ENCODE measurements around the gene NELL2.
A peak's percentile ranks its signal among the peaks of the same experiment; 100 is the strongest.
"Not testable (repeated sequence)": the region's sequence is repeated elsewhere in the genome, so short reads cannot be mapped to it uniquely, and the experiment has no call there.

Gene NELL2

DNA sequence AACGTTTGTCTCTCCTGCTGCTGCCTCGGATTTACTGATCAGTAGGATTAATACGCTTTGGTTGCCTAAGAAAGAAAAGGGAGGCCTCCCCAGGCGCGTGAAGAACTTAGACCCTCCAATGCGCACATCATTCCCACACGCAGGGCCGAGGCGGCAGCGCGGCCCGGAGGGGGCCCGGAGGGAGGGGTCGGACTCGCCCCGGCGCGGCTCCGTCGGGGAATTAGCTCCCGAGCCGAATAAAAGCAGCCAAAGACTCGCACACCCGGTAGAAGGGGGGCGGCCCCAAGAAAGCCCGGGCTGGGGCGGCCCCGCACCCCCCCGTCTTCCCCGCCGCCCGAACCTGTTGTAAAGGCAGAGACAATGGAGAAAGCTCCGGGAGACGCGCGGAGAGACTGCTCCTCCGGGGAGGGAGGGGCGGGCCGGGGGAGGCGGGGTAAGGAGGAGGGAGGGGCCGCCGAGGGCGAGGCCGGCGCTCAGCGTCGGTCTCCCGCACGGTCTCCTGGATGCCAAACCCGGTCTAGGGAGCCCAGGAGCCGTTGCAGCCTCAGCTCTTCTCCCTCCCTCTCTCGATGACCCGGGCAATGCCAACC, at the start of gene NELL2:
Gene NELL2 (minus strand): TSS at position 362 of the 590 bp plus-strand sequence. CDS start 446 bp downstream, outside the sequence.
- DNase-seq (ENCODE audit: low read depth in 3 of 3), result peak in 2 of 3 experiments; percentile 57 to 58

DNA sequence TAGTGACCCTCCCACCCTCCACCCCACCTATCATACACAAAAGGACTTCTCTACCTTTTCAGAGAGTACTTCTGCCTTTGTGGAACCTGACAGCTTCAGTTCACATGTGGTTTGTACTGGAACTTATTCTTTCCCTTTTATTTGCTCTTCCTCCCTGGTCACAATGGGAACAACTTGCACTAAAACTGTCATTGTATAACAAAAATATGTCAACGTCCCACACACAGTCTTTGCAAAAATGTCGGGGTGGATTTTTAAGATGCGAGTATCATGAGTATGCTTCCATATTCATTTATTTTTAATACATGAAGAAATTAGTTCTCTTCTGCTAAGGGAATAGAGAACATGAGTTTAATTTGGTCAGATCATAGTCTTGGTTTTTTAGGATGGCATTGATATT, 45.6 kb upstream of the NELL2 start:
- no peak for DNase-seq (ENCODE audit: low read depth in 3 of 3)

DNA sequence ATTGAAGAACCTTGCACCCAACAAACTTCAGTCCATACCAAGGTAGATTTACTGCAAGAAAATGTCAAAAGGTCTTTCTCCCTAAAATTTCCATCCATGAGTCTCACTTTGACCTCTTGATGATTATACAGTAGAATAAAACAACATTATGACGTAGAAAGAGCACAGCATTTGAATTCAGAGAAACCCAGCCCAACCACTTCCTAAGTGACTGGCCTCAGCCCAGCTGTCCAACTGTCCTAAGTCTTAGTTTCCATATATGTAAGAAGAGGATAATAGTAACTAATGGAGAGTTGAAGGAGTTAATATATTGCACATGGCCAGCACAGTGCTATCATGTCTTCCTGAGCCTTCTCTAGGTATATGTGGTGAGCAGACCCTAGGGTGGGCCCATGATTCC, 41.0 kb upstream of the NELL2 start:
- DNase-seq (ENCODE audit: low read depth in 3 of 3), result no peak

DNA sequence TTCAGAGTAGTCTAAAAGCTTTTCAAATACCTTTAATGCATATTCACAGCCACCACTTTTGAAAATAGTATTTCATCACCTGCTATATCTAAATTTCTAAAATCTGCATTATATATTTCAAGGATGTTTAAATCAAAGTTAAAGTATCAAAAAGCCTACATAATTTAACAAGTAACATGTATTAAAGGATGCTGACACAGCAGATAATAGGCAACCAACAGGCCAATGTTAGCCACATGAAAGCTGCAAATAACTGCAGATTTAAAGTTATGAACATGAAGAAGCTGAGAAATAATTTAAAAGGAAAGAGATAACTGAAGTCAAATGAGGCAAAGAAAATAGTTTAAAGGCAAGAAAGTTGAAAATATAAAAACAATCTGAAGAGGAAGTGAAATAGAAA, 39.8 kb upstream of the NELL2 start:
- DNase-seq (ENCODE audit: low read depth in 3 of 3), result no peak

DNA sequence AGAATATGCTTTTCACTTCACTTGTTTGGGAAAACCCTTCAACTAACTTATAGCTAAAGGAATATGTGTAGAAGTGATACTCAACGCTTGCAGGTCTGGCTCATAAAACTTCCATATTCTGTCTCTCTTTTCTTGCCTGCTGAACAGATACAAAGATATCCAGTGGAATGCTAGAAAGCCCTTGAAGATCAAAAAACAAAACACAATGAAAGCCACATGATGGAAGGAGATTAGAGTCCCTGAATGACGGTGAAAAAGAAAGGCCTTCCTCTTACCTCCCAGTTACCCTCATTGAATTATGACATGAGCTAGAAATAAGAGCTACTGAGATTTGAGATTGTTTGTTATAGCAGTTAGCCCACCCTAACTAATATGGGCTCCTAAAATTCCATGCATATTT, 28.2 kb upstream of the NELL2 start:
- no peak for DNase-seq (ENCODE audit: low read depth in 3 of 3)

DNA sequence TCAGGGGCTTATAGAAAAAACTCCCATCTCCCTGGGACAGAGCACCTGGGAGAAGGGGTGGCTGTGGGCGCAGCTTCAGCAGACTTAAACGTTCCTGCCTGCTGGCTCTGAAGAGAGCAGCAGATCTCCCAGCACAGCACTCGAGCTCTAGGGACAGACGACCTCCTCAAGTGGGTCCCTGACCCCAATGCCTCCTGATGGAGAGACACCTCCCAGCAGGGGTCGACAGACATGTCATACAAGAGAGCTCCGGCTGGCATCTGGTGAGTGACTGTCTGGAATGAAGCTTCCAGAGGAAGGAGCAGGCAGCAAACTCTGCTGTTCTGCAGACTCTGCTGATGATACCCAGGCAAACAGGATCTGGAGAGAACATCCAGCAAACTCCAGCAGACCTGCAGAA, 22.0 kb upstream of the NELL2 start:
- DNase-seq (ENCODE audit: low read depth in 3 of 3), result not testable (repeated sequence)

DNA sequence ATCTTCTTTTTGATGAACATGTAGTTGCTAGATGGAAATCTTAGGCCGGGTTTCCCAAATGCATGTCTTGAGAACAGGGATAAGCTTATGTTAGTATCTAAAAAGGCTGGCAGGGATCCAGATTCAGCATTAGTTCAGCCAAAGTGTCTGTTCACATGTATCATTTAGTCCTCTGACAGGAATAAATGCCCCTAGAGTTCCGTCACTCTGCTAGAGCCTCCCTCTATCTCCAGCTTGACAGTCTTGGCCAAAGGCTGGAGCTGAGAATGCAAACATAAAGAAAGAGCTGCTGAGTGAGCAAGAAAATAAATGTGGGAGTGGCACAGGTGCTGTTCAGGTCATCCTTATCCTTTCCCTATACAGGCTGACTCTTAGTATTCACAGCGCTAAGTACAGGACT, 13.8 kb upstream of the NELL2 start:
- DNase-seq (ENCODE audit: low read depth in 3 of 3), result no peak

DNA sequence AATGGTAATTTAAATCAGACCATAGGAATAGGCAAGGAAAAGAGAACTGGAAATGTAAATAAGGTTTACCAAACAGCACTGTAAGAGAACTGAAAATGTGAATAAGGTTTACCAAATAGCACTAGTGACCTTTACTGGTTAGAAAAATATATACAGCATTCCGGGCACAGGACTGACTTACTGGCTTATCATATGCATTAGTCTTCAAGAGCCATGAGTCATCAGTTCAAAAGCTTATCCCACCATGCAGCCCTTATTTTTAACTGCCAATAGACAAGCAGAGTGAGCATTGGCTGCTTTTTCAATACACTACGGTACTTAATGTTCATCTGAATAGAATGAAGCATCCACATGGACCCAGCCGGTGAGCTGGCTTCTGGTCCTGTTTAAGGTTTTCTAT, 13.0 kb upstream of the NELL2 start:
- no peak for DNase-seq (ENCODE audit: low read depth in 3 of 3)

DNA sequence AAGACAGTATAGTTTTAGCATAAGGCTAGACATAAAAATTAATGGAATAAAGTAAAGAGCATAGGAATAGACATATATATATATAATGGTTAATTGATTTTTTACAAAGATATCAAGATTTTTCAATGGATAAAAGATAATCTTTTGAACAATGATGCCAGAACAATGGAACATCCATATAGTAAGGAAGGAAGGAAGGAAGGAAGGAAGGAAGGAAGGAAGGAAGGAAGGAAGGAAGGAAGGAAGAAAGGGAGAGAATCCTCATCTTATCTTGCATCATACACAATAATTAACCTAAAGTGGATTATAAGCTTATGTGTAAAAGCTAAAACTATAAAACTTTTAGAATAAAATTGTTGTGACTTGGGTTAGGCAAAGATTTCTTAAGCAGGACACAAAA, 9.8 kb upstream of the NELL2 start:
- no peak for DNase-seq (ENCODE audit: low read depth in 3 of 3)

DNA sequence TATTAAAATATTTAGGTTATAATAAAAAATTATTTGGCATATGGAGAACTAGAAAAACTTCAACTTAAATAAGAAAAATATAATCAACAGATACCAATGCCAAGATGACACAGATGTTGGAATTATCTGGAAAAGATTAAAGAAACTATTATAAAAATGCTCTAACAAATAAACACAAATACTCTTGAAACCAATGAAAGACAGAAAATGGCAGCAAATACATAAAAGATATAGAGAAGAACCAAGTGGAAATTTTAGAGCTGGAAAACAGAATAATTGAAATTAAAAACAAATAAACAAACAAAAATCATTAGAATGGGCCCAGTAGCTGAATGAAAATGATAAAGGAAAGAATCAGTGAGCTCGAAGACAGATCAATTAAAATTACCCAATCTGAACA, 5.1 kb upstream of the NELL2 start:
- no peak for DNase-seq (ENCODE audit: low read depth in 3 of 3)

DNA sequence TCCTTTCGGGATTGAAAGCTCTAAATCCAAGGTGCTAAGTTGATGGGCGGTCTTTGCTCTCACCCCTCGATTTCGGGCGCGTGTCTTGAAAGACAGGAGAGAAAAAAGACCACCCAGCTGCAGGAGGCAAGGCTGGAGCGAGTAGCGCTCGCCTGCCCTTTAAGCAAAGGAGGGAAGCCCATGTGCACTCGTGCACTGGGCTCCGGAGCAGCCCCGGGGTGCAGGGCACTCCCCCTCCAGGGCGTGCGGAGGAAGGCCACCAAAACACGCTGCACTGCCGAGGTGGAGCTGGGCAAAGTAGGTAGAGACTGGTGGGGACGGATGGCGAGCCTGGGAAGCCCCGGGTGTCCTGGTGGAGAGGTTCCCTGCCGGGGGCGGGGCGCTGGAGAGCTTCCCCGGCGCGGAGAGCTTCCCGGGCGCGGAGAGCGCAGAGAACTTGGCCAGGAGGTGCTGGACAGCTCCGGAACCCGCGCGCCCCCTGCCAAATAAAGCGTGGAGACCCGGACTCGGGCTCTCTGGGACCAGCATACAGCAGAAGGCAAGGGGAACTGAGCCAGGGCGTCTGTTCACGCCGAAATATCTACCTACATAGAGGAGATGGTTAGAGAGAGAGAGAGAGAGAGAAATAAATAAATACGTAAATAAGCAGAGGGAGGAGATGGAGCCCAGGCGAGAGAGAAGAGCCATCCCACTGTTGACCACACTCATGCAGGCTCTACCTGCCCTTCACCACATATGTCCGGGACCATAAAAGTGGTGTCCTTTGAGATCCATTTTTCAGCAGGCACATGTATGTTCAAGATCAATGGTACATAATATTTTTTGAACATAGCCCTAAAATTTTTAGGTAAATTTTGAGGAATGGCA, 662 bp upstream of the NELL2 start:
- peak in 1 of 3 experiments; percentile 13 for DNase-seq (ENCODE audit: low read depth in 3 of 3)

DNA sequence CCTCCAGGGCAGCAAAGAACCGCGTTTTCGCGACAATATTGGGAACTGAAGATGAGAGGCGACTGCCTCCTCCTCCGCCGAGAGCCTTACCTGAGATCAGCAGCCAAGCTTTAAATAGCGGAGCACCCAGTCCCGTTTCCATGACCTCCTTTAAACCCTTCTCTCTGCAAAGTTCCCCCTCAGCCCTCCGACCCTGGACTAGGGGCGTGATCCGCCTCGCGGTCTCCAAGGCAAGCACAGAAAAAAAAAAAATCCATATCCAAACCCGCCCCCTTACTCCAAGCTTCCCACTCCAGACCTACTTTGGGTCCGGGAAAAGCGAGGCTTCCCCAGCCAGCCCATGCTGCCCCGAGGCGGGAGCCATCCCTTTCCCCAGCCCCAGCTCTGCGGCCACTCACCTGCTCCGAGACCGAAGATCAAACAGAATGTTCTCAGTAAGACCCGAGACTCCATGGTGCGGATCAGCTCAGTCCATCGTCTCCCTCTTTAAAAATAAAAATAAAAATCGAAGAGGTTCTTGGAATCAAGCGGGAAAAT, 630 bp downstream of the NELL2 start:
- no peak for DNase-seq (ENCODE audit: low read depth in 3 of 3)

DNA sequence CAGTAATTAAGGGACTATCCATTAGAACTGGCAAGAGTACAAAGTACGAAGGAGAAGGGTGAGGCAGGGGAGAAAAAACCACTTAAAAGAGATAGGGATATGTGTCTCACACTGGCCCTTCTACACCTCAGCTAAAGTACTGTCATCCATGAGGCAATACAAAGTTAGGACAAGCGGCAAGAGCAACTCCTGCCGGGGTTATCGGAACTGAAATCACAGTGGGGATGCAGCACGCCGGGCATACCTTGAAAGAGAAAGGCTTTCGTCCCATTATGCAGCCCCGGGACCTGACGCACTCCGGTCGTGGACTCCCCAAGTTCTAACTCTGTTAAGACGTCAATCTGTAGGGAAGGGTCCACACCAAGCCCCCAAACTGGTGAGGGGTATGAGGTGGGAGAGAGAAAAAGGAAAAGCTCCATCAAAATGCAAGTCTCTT, 1.1 kb downstream of the NELL2 start:
- DNase-seq (ENCODE audit: low read depth in 3 of 3), result no peak

DNA sequence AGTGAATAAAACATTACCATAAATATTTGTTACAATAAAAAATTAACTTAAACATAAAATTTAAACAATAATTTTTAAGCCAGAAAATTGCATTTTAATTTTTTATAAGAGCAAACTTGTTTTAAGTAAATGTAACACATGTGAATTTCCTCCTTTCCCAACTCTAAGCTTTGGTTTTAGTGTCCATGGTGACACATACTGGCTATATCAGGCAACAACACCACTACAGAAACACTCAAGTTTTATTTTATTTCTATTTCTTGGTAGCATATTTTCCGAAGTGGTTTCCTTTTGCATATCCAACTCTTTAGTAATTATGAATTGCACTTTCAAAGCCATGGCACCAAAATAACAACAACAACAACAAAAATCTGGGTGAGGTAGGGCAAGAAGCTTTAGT, 2.2 kb downstream of the NELL2 start:
- no peak for DNase-seq (ENCODE audit: low read depth in 3 of 3)

DNA sequence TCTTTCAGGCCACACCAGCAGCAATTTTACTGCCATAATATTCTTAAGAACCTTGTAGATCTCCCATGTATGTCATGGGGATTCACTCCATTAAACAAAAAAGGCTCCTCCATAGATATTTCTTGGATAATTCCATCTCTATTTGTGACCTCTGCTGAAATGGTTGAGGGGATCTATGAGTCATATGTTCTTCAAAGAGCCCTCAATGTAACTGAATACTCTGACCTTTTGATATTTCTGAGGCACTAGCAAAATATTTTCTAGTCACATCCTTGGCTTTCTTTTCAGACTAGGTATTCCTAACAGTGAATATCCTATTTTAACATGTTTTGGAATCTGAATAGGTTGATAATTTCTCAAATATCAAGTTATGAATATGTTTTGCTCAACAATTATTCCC, 6.6 kb downstream of the NELL2 start:
- DNase-seq (ENCODE audit: low read depth in 3 of 3), result no peak

DNA sequence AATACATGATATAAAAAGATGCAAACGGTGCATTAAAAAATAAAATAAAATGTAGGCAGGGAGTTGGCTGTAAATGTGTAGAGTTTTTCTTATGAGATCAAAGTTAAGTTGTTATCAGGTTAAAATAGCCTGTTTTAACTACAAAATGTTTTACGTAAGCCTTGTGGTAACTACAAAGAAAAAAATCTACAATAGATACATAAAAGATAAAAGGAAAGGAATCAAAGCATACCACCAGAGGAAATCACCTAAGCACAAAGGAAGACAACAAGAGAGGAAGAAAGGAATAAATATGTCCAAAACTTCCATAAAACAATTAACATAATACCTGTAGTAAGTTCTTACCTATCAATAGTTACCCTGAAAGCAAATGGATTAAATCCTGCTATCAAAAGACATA, 12.2 kb downstream of the NELL2 start:
- no peak for DNase-seq (ENCODE audit: low read depth in 3 of 3)

DNA sequence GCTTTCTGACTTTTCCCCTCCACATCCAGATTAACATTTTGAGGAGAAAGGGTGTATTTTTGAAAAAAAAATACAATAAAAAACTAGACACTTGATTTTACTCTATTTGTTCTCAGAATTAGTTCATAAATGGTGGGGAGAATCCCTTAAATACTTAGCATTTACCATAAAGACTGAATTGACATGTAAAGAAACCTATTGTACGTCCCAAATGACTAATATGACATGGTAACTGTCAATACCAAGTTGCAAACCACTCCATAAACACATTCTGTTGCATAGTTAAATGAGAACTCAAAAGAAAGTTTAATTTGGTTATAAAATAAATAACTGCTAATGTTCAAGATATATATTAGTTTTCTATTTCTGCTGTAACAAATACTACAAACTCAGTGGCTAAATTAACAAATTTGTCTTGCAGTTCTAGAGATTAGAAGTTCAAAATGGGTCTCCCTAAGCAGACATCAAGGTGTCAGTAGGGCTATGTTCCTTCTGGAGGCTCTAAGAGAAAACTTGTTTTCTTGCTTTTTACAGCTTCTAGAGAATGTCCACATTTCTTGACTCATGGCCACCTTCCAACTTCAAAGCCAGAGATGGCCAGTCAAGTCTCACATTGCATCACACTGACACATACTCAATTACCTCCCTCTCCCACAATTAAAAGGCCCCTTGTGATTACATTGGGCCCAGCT, 16.0 kb downstream of the NELL2 start:
- DNase-seq (ENCODE audit: low read depth in 3 of 3), result no peak

DNA sequence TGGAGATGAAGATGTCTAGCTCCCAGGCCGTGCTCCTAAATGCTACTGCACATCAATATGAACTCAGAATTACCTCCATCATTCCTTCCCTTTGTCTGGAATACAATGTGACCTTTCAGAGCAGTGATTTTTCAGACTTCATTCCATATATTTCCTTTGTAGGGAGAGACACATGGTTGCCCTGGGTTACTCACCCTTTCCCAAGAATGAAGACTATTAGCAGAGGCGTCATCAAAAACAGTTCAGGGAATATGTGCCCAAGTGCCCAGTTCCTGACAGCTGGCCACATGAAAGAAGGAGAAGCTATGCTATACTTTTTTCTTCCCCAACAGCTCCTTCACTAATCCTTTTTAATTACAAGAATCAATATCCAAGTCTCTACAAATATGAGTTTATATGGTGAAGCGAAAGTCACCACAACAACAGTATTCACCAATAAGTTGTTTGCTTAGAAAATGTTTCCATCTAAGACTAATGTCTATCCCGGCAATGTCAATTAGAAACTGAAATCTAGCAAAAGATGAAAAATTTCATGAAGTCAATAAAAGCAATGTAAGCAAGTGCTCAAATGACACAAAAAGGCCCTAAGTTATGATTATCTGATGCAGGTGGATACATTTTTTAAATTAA, 17.8 kb downstream of the NELL2 start:
- DNase-seq (ENCODE audit: low read depth in 3 of 3), result no peak

DNA sequence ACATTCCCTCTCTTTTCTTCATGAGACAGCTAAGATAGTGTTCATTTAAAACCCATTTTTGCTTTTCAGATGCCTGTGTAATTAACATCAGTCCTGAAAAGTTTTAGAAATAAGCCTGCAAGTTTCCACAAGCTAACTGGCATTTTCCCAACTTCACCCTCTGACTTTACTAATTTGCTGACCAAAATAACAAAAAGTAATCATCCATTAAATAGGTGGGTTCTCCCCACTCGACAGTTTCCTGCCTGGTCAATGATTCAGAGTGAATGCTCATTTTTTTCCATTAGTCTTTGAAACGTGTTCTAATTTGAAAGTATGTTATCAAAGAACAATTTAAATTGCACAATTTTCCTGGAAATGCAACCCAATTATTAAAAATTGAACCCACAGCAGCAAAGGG, 23.6 kb downstream of the NELL2 start:
- DNase-seq (ENCODE audit: low read depth in 3 of 3), result no peak

DNA sequence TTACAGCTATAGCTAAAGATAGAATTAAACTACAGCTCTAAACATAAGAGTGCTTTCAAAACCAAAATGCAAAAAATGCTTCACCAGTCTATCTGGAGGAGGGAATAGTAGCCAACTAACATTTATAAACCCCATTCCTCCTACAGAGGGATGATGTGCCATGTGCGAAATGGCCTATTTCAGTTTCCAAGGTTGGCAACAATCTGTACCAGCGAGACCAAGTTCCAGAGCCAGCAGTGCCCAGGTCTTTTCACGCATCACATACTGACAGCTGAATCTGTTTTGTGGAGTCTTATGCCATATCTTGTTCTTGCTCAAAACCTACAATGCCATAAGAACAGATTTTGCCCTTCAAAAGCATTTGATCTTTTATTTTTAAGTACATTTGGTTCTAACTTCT, 24.5 kb downstream of the NELL2 start:
- DNase-seq (ENCODE audit: low read depth in 3 of 3), result no peak

DNA sequence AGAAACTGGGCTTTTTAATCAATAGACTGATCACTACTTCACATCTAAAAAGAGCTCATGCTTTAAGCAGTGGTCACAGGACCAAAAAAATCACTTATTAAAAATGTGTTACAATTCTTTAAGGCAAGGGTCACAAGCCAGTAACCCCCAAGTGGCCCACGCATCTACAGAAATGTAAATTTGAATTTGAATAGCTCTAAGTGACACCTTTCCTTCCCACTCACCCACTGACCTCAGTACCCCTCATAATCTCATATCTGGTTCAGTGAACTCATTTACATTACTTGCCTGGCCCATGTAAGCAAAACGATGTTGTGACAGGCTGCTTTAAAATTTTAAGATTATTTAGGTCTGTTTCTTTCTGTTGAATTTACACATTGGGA, 27.4 kb downstream of the NELL2 start:
- no peak for DNase-seq (ENCODE audit: low read depth in 3 of 3)

All from stimulated activated CD4-positive, alpha-beta T cell treated with anti-CD3 and anti-CD28 coated beads, TNF-alpha, amount 100 ng/mL, for 4 hours (primary cell).